ENCODE measurements around the gene SLC5A10.

SLC5A10 gene

GRCh38 chr17:18946536-18946935 lies 5.4 kb upstream of the SLC5A10 start:
- H3K79me2 ChIP-seq (ENCODE audit: low read length) = no peaks in the 10 kb centered on the region
- H3K4me1 ChIP-seq (ENCODE audit: low read length) = no peaks in the 10 kb centered on the region
- DNase-seq = no peak
- H3K9me3 ChIP-seq (replicated peaks; ENCODE audit: insufficient read depth, low read length) = no peaks in the 10 kb centered on the region
- no peak overlapping the region for H3K4me3 ChIP-seq (ENCODE audit: low read length)
- no peak for TF ChIP-seq EZH2 (optimal IDR thresholded peaks at IDR 0.05; ENCODE audit: low read depth, low read length)
- TF ChIP-seq CTCF (IDR thresholded peaks at IDR 0.05; ENCODE audit: low read length) = no peak
- no peak for TF ChIP-seq EZH2phosphoT487 (IDR thresholded peaks at IDR 0.05; ENCODE audit: low read length)
- H3K27ac ChIP-seq (ENCODE audit: low read length) = no peak overlapping the region
- H4K20me1 ChIP-seq (ENCODE audit: insufficient read depth, low read length) = no peaks in the 10 kb centered on the region
- no peak overlapping the region for H3K9ac ChIP-seq (ENCODE audit: low read length)
- H3K9me2 ChIP-seq (replicated peaks; ENCODE audit: insufficient read depth, low read length) = no peaks in the 10 kb centered on the region
- no peak overlapping the region for H3K4me2 ChIP-seq (ENCODE audit: low read depth, low read length)
- H3K36me3 ChIP-seq (replicated peaks; ENCODE audit: insufficient read depth, low read length) = no peaks in the 10 kb centered on the region
- H3K27me3 ChIP-seq (replicated peaks; ENCODE audit: insufficient read depth, low read length) = no peaks in the 10 kb centered on the region; the same call in 1 of the 2 replicates
- no peaks in the 10 kb centered on the region for H3F3A ChIP-seq (ENCODE audit: insufficient read depth, low read length)
- H2AFZ ChIP-seq (ENCODE audit: low read length) = no peak overlapping the region

- H3K4me1 ChIP-seq (ENCODE audit: low read length) = no peaks in the 10 kb centered on the region
- no peaks in the 10 kb centered on the region for H3K36me3 ChIP-seq (replicated peaks; ENCODE audit: insufficient read depth, low read length)
- H3K27me3 ChIP-seq (replicated peaks; ENCODE audit: insufficient read depth, low read length) = no peaks in the 10 kb centered on the region; the same call in 1 of the 2 replicates
- H3K4me2 ChIP-seq (ENCODE audit: low read depth, low read length) = no peak overlapping the region
- no peak overlapping the region for H3K27ac ChIP-seq (ENCODE audit: low read length)
- no peaks in the 10 kb centered on the region for H3F3A ChIP-seq (ENCODE audit: insufficient read depth, low read length)
- H3K9me2 ChIP-seq (replicated peaks; ENCODE audit: insufficient read depth, low read length) = no peaks in the 10 kb centered on the region
- no peak for DNase-seq
- H3K4me3 ChIP-seq (ENCODE audit: low read length) = no peak overlapping the region
- H3K79me2 ChIP-seq (ENCODE audit: low read length) = no peaks in the 10 kb centered on the region
- H2AFZ ChIP-seq (ENCODE audit: low read length) = no peak overlapping the region
- H4K20me1 ChIP-seq (ENCODE audit: insufficient read depth, low read length) = no peaks in the 10 kb centered on the region
- TF ChIP-seq EZH2 (optimal IDR thresholded peaks at IDR 0.05; ENCODE audit: low read depth, low read length) (no peak), CTCF (IDR thresholded peaks at IDR 0.05; ENCODE audit: low read length) (no peak), EZH2phosphoT487 (IDR thresholded peaks at IDR 0.05; ENCODE audit: low read length) (no peak)
- no peak overlapping the region for H3K9ac ChIP-seq (ENCODE audit: low read length)
- no peaks in the 10 kb centered on the region for H3K9me3 ChIP-seq (replicated peaks; ENCODE audit: insufficient read depth, low read length)
Measured at GRCh38 chr17:18947866-18948265, 4.1 kb upstream of the SLC5A10 start.

GRCh38 chr17:18948476-18949006 lies 3.4 kb upstream of the SLC5A10 start:
- Histone ChIP-seq H3K4me1 (ENCODE audit: low read length) (no peaks in the 10 kb centered on the region), H3K27me3 (replicated peaks; ENCODE audit: insufficient read depth, low read length) (no peaks in the 10 kb centered on the region; the same call in 1 of the 2 replicates), H3K9ac (ENCODE audit: low read length) (no peak overlapping the region), H3K79me2 (ENCODE audit: low read length) (no peaks in the 10 kb centered on the region), H3K36me3 (replicated peaks; ENCODE audit: insufficient read depth, low read length) (no peaks in the 10 kb centered on the region), H3K4me2 (ENCODE audit: low read depth, low read length) (no peak overlapping the region), H3K27ac (ENCODE audit: low read length) (no peak overlapping the region), H2AFZ (ENCODE audit: low read length) (no peak overlapping the region), H4K20me1 (ENCODE audit: insufficient read depth, low read length) (no peaks in the 10 kb centered on the region), H3K9me2 (replicated peaks; ENCODE audit: insufficient read depth, low read length) (no peaks in the 10 kb centered on the region), H3K9me3 (replicated peaks; ENCODE audit: insufficient read depth, low read length) (no peaks in the 10 kb centered on the region), H3F3A (ENCODE audit: insufficient read depth, low read length) (no peaks in the 10 kb centered on the region), H3K4me3 (ENCODE audit: low read length) (no peak overlapping the region)
- DNase-seq = no peak
- TF ChIP-seq EZH2phosphoT487 (IDR thresholded peaks at IDR 0.05; ENCODE audit: low read length) (no peak), EZH2 (optimal IDR thresholded peaks at IDR 0.05; ENCODE audit: low read depth, low read length) (no peak), CTCF (IDR thresholded peaks at IDR 0.05; ENCODE audit: low read length) (no peak)
